SK-MEL-5 (cell line): ENCODE measurements around the gene ZP2. TPM values are rescaled to one million over a fixed set of nuclear protein-coding genes. Genes with fewer than 3 reads are reported as not detected.
"Not testable (repeated sequence)": the region's sequence is repeated elsewhere in the genome, so short reads cannot be mapped to it uniquely, and the experiment has no call there.

ENCODE experiments used
- DNase-seq: peaks from one replicate; pipeline ENCODE4 v3.0.0-alpha.2; 2016; ENCODE audit warnings: low read depth, low spot score
- in situ Hi-C: cut with HindIII; loops from 2 replicates; pipeline ENCODE4 v1.10.0; 2016; ENCODE audit warnings: low sequenced_read_pairs, high pct_unique_total_duplicates, low pct_unique_long_range_greater_than_20kb
- total RNA-seq: library from RNA; depleted of rRNA; stranded (reverse); fragments of >200 nt; shearing (Covaris generic); gene quantifications from 2 replicates; pipeline ENCODE4 v1.2.3, GENCODE V29; 2014

Gene ZP2
- total RNA-seq, 1 experiment from 2014 or later, result not detected

GRCh38 chr16:21186326-21186691 is 25.1 kb downstream of the ZP2 start:
- peak; percentile 70 for DNase-seq
- in situ Hi-C loops, result no loop called here

- DNase-seq, result no peak
- in situ Hi-C loops, result no loop called here
Observed at GRCh38 chr16:21185659-21186325, 25.6 kb downstream of the ZP2 start.

GRCh38 chr16:21184834-21185233 is 26.5 kb downstream of the ZP2 start:
- in situ Hi-C loops, result no loop called here
- peak; percentile 12 for DNase-seq

- DNase-seq, result no peak
- in situ Hi-C loops, result no loop called here
Observed at GRCh38 chr16:21183995-21184394, 27.4 kb downstream of the ZP2 start.

DNA sequence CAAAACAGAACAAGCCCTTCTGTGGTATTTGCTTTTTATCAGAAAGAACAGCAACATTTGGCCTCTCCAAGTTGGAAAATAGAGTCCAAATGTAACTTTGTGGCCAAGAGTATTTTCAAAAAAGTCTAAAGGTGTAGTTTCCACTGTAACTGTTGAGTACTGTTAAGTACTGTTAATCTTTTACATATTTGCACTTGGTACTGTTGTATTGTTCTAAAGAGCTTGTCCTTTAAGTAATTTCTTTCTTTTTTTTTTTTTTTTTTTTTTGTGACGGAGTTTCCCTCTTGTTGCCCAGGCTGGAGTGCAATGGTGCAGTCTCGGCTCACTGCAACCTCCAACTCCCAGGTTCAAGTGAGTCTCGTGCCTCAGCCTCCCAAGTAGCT is 31.4 kb downstream of the ZP2 start:
- in situ Hi-C loops, result no loop called here
- DNase-seq, result no peak

DNA sequence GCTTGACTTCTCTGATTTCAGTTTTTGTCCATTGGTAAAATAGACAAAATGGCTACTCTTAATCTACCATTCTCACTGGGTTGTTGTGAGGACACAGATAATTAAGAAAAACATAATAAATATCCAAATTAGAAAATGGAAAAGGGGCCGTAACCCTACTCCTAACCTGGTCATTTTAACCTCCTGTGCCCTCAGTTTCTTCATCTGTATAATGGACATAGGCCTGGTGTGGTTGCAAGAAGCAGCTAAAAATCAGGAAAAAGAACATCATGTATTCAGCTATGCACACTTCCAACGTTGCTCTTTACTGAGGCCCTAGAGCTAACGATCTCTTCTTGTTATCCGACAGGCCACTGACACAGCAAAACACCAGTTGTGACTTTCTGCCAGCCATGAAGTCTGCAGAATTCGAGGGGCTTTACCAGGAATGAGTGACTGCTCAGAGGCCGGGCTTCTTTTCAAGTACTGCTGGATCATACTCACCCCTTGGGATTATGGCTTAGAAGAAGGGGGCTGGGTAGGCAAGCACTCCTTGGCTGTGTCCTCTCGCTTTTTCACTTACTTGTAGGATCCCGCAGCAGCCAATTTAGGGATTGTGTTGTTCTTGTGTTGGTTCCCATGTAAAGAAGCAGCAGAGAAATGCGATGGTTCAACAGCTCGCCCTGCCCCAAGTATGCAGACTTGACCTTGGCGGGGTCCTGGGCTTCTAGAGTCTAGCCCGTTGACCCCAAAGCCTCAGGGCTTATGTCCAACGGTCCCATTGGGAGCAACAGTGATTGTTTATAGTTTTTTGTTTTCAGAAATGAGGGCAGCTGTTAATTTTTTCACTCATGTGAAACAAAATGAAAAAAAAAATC is 32.0 kb downstream of the ZP2 start:
- in situ Hi-C loops, result no loop called here
- no peak for DNase-seq

- DNase-seq, result no peak
- in situ Hi-C loops, result no loop called here
Observed at GRCh38 chr16:21175397-21175796, 36.0 kb downstream of the ZP2 start.

- DNase-seq, result no peak
- in situ Hi-C loops, result no loop called here
Observed at GRCh38 chr16:21172650-21173049, 38.7 kb downstream of the ZP2 start.

DNA sequence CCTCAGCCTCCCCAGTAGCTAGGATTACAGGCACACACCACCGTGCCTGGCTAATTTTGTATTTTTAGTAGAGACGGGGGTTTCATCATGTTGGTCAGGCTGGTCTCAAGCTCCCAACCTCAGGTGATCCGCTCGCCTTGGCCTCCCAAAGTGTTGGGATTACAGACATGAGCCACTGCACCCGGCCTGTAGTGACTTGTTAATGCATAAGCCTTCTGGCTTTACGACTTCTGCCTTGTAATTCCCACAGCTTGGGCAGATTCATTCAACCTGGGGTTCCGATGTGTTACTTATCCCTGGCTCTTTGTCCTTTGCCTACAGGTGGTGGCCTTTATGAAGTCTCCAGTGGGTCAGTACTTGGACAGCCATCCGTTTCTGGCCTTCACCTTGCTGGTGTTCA is 41.3 kb downstream of the ZP2 start:
- in situ Hi-C loops, result not testable (repeated sequence)

GRCh38 chr16:21169249-21169981 is 42.0 kb downstream of the ZP2 start:
- DNase-seq, result no peak
- in situ Hi-C loops, result no loop called here

More for the DNA sequence above, 41.3 kb downstream of the ZP2 start:
- DNase-seq, result not testable (repeated sequence)

DNA sequence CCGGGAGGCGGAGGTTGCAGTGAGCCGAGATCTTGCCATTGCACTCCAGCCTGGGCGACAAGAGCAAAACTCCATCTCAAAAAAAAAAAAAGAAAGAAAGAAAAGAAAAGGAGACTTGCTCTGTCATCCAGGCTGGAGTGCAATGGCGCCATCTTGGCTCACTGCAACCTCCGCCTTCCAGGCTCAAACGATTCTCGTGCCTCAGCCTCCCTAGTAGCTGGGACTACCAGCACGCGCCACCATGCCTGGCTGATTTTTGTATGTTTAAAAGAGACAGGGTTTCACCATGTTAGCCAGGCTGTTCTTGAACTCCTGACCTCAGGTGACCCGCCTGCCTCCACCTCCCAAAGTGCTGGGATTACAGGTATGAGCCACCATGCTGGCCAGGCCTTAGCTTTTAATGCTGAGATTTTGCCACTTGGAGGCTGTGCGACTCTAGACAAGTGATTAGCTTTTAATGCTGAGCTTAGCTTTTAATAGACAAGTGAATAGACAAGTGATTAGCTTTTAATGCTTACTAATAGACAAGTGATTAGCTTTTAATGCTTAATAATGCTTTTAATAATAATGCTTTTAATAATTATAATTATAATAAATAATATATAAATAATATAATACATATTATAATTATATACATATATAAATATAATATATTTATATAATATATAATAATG is 43.3 kb downstream of the ZP2 start:
- DNase-seq, result no peak
- in situ Hi-C loops, result no loop called here

GRCh38 chr16:21167360-21167759 is 44.0 kb downstream of the ZP2 start:
- in situ Hi-C loops, result no loop called here
- no peak for DNase-seq

DNA sequence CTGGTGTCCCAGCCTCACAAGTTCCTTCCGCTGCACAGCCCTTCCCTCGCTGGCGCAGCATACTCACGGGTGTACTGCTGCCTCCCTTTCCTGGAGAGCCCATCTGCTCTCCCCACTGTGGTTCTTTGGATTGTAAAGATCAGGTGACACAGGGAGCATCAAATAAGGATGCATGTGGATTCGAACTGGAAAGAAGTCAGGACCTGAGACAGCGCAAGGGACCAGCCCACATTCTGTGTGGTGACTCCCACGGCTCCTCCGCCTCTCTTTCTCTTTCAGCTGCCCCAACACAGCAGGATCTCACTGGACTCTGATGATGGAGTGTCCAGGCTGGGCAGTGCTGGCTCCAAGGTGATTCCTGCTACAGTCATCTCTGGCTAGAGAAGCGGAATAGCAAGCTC is 44.8 kb downstream of the ZP2 start:
- no peak for DNase-seq
- in situ Hi-C loops, result no loop called here

GRCh38 chr16:21164521-21165168 is 46.7 kb downstream of the ZP2 start:
- in situ Hi-C loops, result no loop called here
- no peak for DNase-seq

DNA sequence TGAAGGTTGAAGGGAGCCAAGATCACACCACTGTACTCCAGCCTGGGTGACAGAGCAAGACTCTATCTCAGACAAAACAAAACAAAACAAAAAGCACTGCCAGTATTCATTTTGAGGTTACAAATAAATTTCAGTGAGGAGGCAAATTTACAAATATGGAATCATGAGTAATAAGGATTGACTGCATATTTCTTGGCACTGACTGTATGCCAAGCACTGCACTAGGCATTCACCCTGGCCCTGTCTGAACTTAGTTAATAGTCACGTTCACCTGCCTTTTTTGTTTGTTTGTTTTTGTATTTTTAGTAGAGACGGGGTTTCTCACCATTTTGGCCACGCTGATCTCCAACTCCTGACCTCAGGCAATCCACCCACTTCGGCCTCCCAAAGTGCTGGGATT is 47.8 kb downstream of the ZP2 start:
- no peak for DNase-seq
- in situ Hi-C loops, result no loop called here

DNA sequence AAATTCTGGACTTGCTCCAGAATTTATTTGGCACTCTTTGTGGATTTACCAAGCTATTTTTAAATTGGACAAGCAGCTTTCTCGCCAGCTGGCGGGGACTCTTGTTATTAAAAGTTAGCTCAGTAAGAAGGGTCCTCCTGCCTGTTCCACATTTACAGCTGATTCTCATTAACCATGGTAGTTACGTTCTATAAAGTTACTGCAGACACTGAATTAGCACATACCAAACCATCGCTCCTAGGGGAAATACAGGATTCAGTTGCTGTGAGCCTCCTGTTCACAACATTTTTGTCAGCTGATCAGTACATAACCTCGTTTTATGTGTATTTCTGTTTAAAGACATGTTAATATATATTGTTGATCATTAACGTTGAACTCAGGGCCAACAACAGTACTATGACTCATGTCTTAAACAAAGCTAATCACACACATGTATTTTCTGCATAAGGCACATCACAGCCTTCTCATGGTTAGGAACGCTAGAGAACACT is 48.7 kb downstream of the ZP2 start:
- in situ Hi-C loops, result no loop called here

DNA sequence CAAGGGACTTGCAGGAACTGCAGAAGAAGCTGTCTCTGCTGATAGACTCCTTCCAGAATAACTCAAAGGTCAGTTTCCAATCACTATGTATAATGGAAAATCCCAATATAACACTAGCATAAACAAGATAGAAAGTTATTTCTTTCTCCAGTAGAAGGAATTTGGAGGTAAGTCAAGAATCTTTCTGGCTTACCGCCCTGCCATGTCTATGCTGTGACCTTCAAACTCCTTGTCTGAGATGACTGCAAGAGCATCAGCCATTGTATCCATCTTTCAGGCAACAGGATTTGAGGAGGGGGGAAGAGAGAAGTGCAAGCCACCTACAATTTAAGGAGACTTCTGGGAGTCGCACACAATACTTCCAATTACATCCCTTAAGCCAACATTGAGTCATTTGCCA is 50.2 kb downstream of the ZP2 start:
- no peak for DNase-seq
- in situ Hi-C loops, result no loop called here

More for the DNA sequence above, 48.7 kb downstream of the ZP2 start:
- DNase-seq, result no peak
